GM06990 (cell line): ENCODE data around the gene APOA1.
A peak's percentile ranks its signal among the peaks of the same experiment; 100 is the strongest.

Experiments
- DNase-seq: peaks from one replicate; pipeline ENCODE4 v3.0.0-alpha.2; 2011; ENCODE audit not compliant: insufficient read length; ENCODE audit errors: extremely low read depth
- H3K27me3 ChIP-seq: replicated peaks from 2 replicates; pipeline ENCODE4 v1.6.0; 2011; ENCODE audit warnings: low read length; ENCODE audit not compliant: control insufficient read depth, insufficient read depth
- H3K36me3 ChIP-seq: 2 replicates; pipeline ENCODE4 v1.5.1; 2011; ENCODE audit warnings: low read length; ENCODE audit not compliant: control insufficient read depth, insufficient read depth
- H3K4me3 ChIP-seq: replicated peaks from 2 replicates; pipeline ENCODE4 v1.5.1; 2011; ENCODE audit warnings: low read depth, mild to moderate bottlenecking, control low read depth, low read length
- TF ChIP-seq, protein P1 (sequence below): IDR thresholded peaks from 2 replicates; pipeline ENCODE4 v1.5.1; 2011; ENCODE audit warnings: low read length, control low read depth, mild to moderate bottlenecking, inconsistent platforms; ENCODE audit not compliant: insufficient read depth, poor library complexity, severe bottlenecking

APOA1 gene

DNA sequence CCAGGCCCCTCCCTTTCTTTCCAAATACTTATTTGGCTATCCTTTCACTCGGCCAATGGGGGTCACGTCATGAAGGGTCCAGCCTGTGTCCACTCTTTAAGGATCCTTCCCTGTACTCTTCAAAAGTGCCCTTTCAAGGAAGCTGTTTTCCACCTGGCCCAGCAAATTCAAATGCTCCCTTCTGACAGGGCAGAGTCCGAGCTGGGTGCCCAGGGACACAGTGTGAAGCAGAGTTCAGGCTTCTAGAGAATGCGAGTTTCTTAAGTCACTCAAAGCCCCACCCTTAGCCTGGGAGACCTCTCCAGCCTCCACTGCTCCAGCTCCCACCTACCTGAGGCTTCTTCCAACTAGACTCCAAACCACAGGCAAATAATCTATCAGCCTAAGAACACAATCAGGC is 5.5 kb upstream of the APOA1 start:
- no peak overlapping the region for H3K4me3 ChIP-seq
- DNase-seq: no peak
- TF ChIP-seq, protein P1, sequence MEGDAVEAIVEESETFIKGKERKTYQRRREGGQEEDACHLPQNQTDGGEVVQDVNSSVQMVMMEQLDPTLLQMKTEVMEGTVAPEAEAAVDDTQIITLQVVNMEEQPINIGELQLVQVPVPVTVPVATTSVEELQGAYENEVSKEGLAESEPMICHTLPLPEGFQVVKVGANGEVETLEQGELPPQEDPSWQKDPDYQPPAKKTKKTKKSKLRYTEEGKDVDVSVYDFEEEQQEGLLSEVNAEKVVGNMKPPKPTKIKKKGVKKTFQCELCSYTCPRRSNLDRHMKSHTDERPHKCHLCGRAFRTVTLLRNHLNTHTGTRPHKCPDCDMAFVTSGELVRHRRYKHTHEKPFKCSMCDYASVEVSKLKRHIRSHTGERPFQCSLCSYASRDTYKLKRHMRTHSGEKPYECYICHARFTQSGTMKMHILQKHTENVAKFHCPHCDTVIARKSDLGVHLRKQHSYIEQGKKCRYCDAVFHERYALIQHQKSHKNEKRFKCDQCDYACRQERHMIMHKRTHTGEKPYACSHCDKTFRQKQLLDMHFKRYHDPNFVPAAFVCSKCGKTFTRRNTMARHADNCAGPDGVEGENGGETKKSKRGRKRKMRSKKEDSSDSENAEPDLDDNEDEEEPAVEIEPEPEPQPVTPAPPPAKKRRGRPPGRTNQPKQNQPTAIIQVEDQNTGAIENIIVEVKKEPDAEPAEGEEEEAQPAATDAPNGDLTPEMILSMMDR: no peak
- peaks cover 25% of the 10 kb centered on the region for H3K36me3 ChIP-seq
- no peaks in the 10 kb centered on the region for H3K27me3 ChIP-seq

- Histone ChIP-seq H3K36me3 (peaks cover 18% of the 10 kb centered on the region), H3K4me3 (no peak overlapping the region), H3K27me3 (no peaks in the 10 kb centered on the region)
- no peak for DNase-seq
- TF ChIP-seq, protein P1: no peak
Measured at GRCh38 chr11:116842117-116842516, 4.7 kb upstream of the APOA1 start.

DNA sequence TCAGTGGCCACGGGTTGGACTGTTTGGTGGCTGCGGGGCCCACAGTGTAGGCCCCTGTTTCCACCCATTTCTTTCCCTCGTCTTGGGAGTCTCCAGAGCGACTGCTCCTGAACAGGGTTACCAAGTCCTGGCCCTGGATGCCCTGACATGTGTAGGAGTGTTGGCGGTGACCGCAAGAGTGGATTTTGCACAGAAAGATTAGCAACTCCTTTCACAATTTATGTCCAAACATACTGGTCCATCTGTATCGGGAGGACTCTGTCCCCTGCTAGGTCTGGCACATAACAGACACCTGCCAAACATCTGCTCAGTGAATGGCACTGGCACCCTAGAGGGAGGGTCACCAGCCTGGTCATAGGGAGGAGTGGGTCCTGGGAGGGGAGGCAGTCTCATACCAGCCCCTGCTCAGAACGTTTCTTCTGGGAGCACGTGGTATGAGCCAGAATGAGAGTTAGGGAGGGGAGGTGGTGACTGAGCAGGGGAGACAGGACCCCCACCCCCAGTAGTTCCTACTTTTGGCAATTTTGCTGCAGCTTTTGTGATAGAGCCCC is 3.4 kb upstream of the APOA1 start:
- TF ChIP-seq, protein P1: no peak
- H3K36me3 ChIP-seq: peaks cover 14% of the 10 kb centered on the region
- no peak for DNase-seq
- no peaks in the 10 kb centered on the region for H3K27me3 ChIP-seq
- no peak overlapping the region for H3K4me3 ChIP-seq

DNA sequence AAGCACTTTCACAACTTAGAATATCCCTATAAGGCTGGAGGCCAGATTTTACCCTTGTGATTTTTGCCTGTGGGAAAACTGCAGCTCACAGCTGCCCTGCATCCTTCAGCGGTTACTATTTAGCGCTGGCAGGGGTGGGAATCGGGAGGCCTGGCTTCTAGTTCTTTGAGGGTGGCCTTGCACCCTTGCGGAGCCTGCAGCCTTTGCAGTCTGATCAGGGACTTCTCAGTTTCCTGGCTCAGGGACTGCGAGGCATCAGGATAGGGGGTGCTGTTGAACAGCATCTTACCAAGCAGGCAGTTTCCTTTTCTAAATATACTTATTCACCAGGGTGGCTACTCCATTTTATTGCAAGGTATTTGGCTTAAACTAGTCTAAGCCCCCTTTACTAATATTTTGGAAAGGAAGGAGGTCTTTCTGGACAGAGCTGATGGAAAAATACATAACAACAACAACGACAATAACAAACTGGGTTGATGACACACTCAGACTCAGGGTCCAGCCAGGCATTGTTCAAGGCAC is 2.9 kb upstream of the APOA1 start:
- DNase-seq: no peak
- TF ChIP-seq, protein P1: peak; percentile 13
- H3K27me3 ChIP-seq: no peaks in the 10 kb centered on the region
- H3K36me3 ChIP-seq: peaks cover 9% of the 10 kb centered on the region
- H3K4me3 ChIP-seq: no peak overlapping the region

- Histone ChIP-seq H3K36me3 (peaks cover 3% of the 10 kb centered on the region), H3K27me3 (no peaks in the 10 kb centered on the region), H3K4me3 (no peak overlapping the region)
- TF ChIP-seq, protein P1: no peak
- DNase-seq: no peak
Measured at GRCh38 chr11:116838321-116839084, 1.1 kb upstream of the APOA1 start.

DNA sequence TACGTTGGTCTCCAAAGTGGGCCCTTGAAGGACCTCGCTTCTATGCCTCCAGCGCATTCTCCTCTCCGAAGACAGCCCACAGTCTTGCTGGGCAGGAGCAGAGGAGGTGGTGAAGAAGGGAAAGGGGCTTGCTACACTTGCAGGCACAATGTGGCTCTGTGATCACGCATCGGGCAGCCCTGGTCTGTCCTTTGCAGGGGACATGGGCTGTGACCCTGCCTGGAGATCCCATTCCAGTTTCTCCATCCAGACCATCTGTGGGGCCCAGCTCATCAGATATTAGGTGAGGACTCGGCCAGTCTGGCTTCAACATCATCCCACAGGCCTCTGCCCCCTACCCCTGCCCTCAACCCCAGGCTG is 810 bp downstream of the APOA1 start:
- TF ChIP-seq, protein P1: no peak
- DNase-seq: no peak
- Histone ChIP-seq H3K36me3 (no peaks in the 10 kb centered on the region), H3K4me3 (no peak overlapping the region), H3K27me3 (no peaks in the 10 kb centered on the region)
